Kasumi-1 (cell line): ENCODE results near the gene NHS.
A peak's percentile ranks its signal among the peaks of the same experiment; 100 is the strongest.
"Not testable (repeated sequence)": the region's sequence is repeated elsewhere in the genome, so short reads cannot be mapped to it uniquely, and the experiment has no call there.

Experiments
- DNase-seq, 2 experiments: peaks; one replicate each; lab custom pipeline; 2025; lab: John Stamatoyannopoulos, UW

Gene NHS

GRCh38 chrX:17496407-17496806 is 121.4 kb downstream of the NHS start:
- DNase-seq, result no peak

GRCh38 chrX:17497193-17497592 is 122.2 kb downstream of the NHS start:
- no peak for DNase-seq

GRCh38 chrX:17499512-17499911 is 124.5 kb downstream of the NHS start:
- no peak for DNase-seq

- no peak for DNase-seq
These were observed 125.2 kb downstream of the NHS start for GRCh38 chrX:17500145-17500579.

- no peak for DNase-seq
These were observed 126.7 kb downstream of the NHS start for GRCh38 chrX:17501746-17502145.

- DNase-seq, result not testable (repeated sequence)
These were observed 131.4 kb downstream of the NHS start for GRCh38 chrX:17506352-17506751.

GRCh38 chrX:17511556-17511955 is 136.6 kb downstream of the NHS start:
- DNase-seq, result no peak

GRCh38 chrX:17519358-17519757 is 144.4 kb downstream of the NHS start:
- DNase-seq, result no peak

- DNase-seq, result no peak
These were observed 145.1 kb downstream of the NHS start for GRCh38 chrX:17520016-17520615.

- DNase-seq, result no peak
These were observed 147.1 kb downstream of the NHS start for GRCh38 chrX:17521871-17522693.

GRCh38 chrX:17525266-17525665 is 150.3 kb downstream of the NHS start:
- DNase-seq, result no peak

- DNase-seq, result no peak
These were observed 151.0 kb downstream of the NHS start for GRCh38 chrX:17525762-17526555.

GRCh38 chrX:17527135-17527701 is 152.2 kb downstream of the NHS start:
- peak in 1 of 2 experiments; percentile 0 for DNase-seq

GRCh38 chrX:17527922-17528321 is 152.9 kb downstream of the NHS start:
- peak; percentile 0 to 16 for DNase-seq

- DNase-seq, result no peak
These were observed 154.2 kb downstream of the NHS start for GRCh38 chrX:17529151-17529745.

- no peak for DNase-seq
These were observed 156.5 kb downstream of the NHS start for GRCh38 chrX:17531500-17531899.

GRCh38 chrX:17535229-17535628 is 160.2 kb downstream of the NHS start:
- no peak for DNase-seq

GRCh38 chrX:17537723-17538243 is 162.8 kb downstream of the NHS start:
- DNase-seq, result no peak

GRCh38 chrX:17542123-17542522 is 167.1 kb downstream of the NHS start:
- no peak for DNase-seq

- no peak for DNase-seq
These were observed 169.8 kb downstream of the NHS start for GRCh38 chrX:17544821-17545220.

GRCh38 chrX:17546356-17546755 is 171.4 kb downstream of the NHS start:
- no peak for DNase-seq

GRCh38 chrX:17547658-17548057 is 172.7 kb downstream of the NHS start:
- no peak for DNase-seq
